HS-27A (cell line): ENCODE measurements around the gene TTC39C.

ENCODE experiments used
- DNase-seq: peaks from one replicate; pipeline ENCODE4 v3.0.0-alpha.2; 2012; ENCODE audit warnings: low read depth, missing footprints

The TTC39C gene

DNA sequence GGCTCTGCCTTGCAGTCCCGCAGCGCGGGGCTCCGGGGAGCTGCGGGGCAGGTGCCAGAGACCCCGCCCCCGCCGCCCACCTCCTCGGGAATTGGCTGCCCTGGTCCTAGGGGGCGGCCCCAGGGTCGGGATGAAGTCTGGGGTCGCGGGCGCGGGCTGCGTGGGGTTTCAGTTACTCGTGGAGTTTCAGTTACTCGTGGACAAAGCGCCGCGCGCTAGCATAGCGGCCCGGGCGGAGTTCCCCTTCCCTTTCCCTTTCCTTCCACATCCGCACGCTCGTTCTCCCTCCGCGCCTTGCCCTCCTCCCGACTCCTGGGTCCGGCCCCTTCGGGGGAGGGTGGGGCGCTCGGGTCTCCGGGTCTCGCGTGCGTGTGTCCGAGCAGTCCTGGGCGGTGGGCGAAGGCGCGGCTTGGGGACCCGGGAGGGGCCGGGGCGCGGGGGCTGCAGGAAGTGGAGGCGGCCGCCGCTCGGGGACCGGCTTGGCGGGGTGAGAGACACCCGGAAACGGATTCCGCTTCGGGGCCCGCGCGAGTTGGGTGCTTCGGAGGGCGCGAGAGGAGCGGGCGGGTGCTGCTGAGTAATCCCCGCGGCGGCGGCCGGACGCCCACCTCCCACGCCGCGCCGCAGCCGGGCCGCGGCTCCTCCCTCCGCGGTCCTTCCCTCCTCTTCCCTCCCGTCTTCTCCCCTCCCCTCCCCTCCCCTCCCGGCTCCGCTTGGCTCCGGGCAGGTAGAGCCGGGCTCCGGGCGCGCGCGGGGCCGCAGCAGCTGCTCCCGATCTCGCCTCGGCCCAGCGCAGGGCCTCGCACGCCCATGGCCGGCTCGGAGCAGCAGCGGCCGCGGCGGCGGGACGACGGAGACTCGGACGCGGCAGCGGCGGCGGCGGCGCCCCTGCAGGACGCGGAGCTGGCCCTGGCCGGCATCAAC lies at the start of gene TTC39C:
Gene TTC39C (plus strand): TSS at position 693 of the 924 bp plus-strand sequence. CDS start 118 bp downstream, at position 811.
- no peak for DNase-seq

DNA sequence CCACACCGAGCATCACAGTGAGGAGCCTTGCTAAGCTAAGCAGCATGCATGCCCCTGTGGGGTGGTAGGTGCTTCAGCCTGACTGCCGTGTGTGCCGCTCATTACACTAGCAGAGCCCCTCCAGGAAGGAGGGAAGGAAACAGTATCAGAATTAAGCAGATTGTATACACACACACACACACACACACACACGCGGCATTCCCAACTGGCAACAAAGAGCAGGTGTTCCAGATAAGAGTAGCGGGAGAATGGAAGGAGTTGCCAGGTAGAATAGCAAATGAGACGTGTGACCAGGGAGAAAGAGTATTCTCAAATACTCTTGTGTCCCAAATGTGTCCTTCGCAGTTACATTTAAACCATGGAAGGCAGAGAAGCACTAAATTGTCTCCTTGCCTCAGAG lies 47.6 kb upstream of the TTC39C start:
- DNase-seq, result no peak

DNA sequence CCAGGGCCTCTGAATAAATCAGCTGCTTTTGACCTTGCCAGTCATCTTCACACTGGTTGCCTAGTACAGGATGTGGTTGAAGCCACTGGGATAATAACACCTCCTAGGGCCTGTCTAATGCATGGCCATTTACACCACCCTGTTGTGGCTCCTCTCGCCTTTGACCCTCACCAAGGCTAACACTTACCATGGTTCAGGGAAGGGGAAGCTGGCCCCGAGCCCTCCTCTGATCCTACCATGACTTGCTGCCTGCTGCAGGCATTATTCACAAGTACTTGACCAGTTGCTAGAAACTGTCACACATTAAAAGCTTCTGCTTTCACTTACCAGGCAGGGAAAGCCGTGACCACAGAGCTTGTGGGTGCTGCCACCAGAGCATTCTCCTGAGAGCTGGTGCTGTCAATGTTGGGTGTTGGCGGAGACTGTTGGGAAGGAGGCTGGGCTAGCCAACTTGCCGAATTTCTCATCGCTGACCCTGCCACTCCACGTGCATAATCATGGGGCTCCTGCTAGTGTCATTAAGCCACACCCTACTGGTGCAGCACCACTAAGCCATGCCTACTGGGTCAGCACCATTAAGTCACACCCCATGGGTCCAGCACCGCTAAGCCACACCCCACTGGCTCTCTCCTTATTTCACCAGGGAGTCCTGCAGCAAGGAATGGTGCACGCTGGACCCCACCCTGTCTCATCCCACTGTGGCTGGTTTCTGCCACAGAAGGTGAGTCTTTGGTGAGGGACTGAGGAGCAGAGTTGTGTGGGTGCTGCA lies 47.0 kb upstream of the TTC39C start:
- no peak for DNase-seq

DNA sequence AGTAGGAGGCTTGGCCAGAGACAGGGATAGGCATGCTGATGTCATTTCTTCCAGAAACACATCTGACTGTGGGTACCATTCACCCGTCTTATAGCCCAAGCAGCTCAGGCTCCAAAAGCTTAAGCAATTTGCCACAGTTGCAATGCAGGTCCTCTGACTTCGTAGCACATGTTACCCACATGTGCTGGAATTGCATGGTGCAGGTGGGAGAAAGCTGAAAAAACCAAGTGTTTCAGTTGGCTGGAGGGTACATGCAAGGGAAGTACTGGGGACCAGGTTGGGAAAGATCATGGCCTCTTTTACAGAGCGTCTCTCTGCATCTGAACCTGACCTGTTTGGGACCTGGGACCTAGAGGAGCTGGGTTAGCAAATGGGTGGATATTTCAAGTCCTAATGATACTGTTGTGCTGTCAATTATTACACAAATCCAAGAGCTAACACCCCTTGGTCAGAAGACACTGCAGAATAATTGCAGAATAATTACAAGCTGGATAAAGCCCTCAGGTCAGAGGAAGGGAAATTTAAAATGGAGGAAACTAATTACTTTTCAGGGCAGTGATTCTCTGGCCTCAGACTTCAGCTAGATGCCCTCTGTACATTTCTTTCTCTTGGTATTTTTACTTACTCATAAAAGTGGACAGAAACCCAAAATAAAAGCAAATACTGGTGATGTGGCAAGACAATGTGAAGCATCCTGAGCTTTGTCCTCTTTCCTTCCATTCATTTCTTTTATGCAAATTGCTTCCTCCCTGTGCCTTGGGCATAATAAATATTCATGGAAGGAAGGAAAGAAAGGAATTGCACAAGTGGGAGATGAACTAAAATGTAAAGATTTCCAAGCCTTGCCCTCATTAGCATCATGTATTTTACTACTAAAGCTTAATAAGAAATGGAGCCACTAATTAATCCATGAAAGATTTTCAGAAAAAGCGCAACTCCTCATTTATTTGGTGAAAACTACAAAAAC lies 45.6 kb upstream of the TTC39C start:
- no peak for DNase-seq

- DNase-seq, result no peak
These were observed 44.9 kb upstream of the TTC39C start for GRCh38 chr18:23969664-23970063.

DNA sequence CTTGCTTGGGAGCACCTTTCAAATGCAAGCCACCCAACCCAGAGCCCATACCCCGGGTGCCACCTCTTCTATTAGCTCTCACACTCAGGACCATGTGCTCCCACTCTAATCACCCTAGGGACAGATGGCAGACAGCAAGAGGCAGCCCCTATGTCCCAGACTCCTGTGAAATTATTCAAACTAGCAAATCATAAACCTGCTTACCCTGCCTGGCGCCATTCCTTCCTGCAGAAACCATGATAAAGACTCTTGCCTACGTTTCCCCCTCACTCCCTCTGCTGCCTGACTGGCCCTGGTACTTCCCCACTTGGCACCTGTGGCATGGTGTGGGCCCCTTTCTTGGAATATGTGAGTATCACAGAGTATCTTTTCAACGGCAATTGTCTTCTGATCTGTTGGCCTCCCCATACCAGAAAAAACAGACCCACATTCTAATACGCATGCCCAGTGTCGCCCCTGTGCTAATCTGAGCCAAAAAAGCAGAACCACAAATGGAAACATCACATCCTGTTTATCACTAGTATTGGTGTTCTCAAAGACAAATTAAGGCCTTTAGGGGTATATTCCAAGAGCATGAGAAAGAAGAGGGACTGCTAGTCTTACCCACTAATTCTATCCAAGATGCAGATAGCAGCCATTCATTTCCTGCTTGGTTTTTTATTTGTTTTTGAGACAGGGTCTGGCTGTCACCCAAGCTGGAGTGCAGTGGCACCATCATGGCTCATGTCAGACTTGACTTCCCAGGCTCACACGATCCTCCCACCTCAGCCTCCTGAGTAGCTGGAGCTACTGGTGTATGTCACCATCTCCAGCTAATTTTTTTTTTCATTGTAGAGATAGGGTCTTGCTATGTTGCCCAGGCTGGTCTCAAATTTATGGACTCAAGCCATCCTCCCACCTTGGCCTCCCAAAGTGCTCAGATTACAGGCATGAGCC lies 44.1 kb upstream of the TTC39C start:
- no peak for DNase-seq

- DNase-seq, result no peak
These were observed 43.5 kb upstream of the TTC39C start for GRCh38 chr18:23971097-23971440.

DNA sequence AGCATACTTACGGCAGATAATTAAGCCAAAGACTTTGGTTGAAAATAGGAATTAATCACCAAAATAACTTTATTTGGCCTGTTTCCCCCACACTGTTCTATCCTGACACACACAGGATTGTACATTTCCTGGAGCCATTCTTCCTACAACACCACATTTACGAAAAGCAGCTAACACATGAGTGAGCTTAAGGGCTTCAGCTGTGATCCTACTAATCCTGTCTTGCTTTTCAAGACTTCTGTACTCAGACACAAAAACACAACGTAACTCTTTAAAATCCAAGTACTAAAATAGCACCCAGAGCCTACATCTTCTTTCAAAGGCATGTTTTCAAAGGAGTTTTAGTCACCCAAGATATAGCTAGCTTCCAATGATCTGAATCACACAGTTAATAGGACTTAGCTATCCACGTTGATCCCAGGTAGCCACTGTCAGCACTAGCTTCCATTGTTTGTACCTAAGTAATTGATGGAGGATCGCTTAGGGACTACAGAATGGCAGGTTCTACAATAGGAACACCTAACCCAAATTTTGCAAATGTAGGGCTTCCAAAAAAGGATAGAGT lies 42.8 kb upstream of the TTC39C start:
- DNase-seq, result no peak

DNA sequence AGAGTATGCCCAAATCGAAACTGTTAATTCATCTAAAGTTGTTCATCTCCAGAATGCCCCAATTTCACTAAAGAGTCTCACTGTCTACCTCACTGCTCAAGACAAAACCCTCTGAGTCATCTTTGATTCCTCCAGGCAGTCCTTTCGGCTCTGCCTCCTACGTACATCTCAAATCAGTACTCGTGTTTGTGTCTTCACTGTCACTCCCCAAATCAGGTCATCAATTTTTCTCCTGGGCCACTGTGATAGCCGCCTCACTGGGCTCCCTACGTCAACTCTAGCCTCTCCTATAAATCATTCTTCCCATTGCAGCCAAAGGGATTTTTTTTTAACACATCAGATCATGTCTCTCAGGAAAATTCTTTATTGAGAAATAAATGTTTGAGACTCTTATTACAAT lies 42.1 kb upstream of the TTC39C start:
- no peak for DNase-seq

DNA sequence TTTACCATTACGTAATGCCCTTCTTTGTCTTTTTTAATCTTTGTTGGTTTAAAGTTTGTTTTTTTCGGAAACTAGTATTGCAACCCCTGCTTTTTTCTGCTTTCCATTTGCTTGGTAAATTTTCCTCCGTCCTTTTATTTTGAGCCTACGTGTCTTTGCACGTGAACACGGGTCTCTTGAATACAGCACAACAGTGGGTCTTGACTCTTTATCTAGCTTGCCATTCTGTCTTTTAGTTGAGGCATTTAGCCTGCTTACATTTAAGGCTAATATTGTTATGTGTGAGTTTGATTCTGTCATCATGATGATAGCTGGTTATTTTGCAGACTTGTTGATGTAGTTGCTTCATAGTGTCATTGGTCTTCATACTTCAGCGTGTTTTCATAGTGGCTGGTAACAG lies 37.5 kb upstream of the TTC39C start:
- no peak for DNase-seq

DNA sequence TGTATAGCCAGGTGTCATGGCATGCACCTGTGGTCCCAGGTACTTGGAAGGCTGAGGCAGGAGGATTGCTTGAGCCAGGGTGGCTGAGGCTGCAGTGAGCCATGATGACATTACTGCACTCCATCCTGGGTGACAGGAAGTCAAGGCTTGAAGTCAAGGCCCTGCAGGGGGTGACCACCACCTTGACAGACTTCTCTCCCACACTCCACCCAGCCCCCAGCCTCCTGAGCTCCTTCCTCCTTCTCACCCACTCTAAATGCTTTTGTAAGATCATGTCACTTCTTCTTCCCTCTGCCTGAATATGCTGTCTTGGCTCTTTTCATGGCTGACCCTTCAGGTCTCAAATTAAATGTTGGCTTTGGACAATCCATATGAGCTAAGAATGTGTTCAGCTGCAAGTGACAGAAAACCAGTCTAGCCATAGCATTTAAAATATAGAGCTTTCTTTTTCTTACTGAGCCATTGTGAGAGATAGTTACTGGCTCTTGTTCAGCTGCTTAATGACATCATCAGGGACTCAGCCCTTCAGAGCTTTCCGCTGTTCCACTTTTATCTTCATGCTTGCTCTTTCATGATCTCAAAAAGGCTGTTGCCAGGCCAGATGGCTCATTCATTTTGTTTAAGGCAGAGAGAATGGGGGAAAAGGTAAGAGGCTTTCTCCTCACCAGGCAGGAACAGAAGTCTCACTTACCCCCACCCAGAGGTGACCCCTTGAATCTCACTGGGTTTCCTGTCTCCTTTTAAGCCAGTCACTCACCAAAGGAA lies 36.7 kb upstream of the TTC39C start:
- no peak for DNase-seq

DNA sequence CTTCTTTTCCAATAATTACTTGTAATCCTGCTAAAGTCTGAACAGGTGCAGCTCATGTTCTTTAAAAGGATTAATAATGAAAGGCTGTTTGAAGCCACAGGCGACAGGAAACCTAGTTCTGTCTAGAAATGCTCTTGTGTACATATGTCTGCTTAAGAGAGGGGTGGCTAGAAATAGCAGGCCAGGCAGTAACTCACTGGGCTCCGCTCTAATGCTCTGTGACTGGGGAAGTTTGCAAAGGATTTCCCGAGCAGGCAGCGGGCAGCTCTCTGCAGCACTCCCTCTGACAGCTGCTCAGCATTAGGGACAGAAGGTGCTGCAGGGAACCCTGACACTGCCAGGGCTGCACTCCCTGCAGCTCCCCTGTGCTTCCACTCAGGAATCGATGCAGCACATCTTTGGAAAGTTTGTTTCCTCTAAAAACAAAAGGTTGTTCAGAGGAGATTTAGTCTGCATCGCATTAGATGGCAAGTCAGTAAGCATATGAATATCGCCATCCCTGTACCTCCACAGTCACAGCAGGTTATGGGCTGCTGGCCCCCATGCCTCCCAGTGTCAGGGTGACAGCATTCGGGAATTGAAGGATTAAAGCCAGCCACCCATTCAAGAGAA lies 33.1 kb upstream of the TTC39C start:
- DNase-seq, result no peak

DNA sequence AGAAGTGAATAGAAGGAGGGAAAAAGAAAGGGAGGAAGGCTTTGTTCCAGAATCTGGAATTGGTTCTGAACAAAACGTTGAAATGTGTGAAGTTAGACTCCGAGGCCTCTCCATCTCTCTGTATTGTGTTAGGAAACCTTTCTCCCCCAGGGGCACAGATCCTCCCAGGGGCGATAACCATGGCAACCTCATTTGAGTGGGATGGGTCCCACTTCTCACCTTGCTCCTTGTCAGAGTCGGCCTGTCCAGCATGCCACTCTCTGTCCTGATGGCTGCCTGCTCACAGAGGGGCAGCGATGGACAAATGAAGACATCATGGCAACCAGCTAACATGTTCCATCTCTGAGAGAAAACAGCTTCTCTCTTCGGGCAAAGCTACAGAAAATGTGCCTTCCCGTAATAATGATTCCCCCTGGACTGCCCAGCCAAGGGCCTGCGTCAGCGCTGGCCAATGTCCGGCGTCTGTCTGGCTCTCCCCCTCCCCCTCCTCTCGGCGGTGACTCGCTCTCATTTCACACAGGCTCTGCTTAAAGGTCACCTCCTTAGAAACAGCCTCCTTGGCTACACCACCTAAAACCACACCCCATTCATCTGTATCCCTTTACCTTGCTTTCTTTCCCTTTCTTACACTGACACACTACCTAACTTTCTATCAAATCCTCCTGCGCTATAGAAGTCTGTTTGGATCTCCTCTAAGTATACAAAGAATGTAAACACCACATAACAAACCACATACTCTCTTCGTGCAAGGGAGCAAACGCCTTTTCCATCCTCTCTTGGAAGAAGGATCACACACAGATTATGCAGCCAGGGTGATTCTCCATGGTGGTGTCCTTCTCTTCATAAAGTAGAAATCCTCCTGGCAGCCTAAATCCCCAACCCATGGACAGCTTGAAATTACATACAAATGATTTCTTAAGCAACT lies 32.1 kb upstream of the TTC39C start:
- peak; percentile 7 for DNase-seq

GRCh38 chr18:23983112-23983511 lies 31.4 kb upstream of the TTC39C start:
- no peak for DNase-seq

DNA sequence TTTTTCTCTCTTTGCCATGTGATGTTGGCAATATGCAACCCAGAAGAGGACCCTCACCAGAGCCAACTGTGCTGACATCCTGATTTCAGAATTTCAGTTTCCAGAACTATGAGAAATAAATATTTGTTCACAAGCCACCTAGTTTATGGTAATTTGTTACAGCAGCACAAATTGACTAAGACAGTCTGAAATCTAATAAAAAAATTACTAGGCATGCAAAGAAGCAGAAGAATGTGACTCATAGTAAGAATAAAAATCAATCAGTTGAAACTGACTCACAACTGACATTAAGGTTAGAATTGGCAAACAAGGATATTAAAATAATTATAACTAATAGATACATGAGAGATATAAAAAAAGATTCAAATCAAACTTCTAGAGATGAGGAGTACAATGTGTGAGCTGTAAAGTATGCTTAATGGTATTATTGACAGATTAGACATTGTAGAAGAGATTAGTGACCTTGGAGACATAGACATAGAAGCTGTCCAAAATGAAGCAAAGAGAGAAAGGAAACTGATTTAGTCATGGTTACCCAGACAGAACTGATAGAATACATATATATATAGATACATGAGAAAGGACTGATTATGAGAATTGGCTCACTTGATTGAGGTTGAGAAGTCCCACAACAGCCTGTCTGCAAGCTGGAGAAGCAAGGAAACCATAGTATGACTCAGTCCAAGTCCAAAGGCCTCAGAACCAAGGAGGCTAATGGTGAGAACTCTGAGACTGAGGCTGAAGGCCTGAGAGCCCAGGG lies 27.8 kb upstream of the TTC39C start:
- DNase-seq, result no peak

- no peak for DNase-seq
These were observed 23.8 kb upstream of the TTC39C start for GRCh38 chr18:23990474-23991410.
